Non-pigmented ciliary epithelial cell (primary cell): ENCODE results near the gene OPCML.
A peak's percentile ranks its signal among the peaks of the same experiment; 100 is the strongest.

Experiments used
- DNase-seq: peaks from one replicate; pipeline ENCODE4 v3.0.0-alpha.2; 2010; ENCODE audit warnings: low read depth

The OPCML gene

DNA sequence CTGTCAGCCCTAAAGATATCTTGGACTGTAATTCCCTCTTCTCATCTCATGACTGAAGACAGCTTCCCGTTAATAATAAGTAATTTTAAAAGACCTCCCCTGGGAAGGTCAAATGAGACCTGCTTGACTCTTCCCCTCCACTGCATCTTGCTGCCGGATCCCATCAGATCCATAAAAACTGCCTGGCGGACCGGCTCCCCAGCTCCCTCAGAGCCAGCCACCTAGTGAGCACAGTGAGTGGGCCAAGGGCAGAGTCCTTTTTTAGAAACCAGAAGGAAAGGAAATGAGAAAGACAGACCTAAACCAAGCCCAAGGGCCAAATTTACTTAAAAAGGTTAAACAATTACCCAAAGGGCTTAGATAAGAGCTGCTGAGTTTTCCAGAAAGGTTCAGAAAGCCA lies 595.3 kb downstream of the OPCML start:
- DNase-seq = no peak

DNA sequence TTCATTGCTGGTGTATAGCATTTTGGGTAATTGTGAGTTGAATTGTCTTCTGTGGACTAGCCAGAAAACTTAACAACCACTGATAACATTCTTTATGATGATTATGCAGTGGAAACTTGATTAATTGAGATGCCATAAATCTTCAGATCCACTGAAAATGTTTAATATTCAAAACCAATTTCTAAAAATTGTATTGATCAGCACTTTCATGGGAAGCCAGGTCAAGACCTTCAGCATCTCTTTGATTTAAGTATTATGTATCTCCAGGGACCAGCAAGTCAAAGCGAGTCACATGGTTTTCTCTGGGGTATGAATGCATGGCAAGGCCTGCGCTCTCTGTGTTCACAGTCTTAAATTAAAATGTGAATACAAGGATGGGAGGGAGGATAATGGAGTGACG lies 596.9 kb downstream of the OPCML start:
- no peak for DNase-seq

DNA sequence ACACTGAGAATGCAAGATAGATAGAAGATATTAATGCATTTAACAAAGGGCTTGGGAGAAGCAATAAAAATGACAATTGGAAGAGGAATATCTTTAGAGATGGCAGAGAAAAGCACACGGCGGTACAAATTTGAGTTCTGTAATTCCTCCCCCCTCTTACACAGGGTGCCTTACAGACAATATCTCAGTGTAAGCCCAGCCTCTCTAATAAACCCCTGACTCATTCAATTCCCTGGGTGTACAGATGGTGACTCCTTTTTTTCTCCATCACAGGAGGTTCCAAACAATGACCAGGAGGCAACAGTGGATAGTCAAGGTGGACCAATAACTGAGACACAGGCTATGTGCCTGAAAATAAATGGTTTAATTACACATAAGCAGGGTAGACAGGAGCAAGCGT lies 598.6 kb downstream of the OPCML start:
- DNase-seq = no peak

DNA sequence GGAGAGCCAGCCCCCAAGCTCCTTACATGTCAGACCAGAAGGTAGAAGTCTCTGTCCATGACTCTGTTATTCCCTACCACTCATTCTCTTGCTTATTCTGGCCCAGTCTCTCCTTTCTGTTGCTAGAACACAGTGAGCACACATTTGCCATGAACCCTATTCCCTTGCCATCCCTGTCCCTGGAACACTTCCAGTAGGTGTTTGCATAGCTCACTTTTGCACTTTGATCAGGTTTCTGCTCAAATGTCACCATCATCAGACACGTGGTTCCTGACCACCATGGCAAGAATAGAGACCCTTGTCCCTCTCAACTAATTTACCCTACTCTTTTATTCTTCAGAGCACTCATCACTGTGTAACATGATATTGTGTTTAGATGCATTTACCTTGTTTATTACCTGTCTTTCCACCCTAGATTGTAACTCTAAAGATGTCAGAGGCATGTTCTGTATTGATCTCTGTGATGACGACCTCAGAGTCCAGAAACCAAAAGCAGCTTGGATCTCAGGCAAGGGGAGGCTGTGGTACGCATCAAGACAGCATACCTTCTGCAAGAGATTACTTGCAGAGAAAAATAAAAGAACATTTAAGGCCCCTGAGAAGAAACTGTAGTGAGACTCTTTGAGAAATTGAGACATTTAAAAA lies 606.4 kb downstream of the OPCML start:
- no peak for DNase-seq

DNA sequence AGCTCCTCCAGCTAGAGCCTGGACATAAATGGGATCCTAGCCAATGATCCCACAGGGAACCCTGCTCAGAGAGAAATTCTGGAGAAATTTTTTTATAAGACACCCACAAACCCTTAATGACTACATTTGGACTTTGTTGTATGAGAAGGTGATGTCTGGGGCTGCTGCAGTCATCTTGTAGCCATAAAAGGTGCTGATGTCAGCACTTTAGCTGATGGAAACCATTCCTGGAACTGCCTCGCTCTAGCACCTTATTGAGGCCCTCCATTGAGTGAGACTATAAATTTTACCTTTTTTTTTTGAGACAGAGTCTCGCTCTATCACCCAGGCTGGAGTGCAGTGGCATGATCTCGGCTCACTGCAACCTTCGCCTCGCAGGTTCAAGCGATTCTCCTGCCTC lies 610.7 kb downstream of the OPCML start:
- no peak for DNase-seq

DNA sequence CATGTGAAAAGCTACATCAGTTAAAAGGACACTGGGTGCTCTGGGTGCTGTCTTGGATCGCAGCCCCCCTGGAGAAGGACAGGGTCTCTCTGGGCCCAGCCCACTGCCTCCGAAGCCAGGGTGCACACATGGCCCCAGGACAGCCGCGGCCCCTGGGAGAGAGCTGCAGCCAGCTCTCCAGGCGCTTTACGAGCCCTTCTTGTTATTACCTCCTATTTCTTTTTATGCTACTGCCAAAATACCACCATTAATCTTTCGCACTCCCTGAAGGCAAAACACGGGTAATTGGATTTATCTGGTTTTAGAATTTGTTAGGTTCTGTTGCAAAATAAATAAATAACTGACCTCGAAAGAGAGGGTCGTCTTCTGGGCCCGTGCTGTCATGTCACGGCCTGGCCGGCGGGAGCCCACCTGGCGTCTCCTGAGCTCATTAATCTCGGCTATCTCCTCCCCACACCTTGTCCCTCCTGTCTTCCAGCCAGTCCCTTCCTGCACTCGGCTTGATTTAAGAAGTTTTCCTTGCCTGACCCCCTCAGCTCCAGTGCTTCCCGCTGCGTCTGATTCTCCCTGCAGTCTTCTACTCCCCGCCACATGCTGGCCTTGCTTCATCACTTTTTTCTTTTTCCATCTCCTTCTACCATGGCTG lies 611.7 kb downstream of the OPCML start:
- no peak for DNase-seq

DNA sequence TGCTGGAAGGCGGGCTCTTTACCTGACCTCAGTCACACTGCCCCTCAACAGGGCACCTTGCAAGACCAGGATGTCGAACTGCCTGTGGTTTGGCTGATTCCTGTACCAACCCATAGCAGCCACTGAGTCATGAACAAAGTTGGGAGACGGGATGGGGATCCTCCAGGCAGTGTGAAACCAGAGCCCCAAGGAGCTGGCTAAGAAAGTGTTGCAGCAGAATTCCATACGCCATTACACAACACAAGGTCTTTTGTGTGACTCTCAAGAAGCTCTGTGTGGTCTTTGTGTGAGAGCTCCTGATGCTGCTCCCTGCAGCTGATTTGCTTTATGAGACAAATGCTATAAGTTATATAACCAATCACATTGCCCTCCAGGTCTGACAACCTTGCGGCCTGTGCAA lies 617.7 kb downstream of the OPCML start:
- no peak for DNase-seq

DNA sequence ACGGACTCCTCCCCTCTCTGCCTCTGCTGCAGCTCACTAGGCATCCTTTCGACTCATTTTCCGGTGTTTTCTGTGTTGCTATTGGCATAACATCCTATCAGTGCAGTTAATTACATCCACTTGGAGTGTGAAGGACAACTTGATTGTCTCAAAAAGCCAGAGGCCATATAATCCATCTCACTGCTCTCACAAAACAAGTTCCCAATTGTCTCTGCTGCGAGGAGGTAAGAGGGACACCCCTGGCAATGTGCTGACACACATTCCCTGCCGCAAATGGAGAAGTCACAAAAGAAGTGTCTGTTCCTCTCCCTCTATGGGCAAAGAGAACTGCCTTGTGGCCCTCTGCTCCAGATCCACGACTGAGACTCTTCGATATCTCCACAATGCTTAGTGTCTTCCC lies 618.4 kb downstream of the OPCML start:
- DNase-seq = no peak

DNA sequence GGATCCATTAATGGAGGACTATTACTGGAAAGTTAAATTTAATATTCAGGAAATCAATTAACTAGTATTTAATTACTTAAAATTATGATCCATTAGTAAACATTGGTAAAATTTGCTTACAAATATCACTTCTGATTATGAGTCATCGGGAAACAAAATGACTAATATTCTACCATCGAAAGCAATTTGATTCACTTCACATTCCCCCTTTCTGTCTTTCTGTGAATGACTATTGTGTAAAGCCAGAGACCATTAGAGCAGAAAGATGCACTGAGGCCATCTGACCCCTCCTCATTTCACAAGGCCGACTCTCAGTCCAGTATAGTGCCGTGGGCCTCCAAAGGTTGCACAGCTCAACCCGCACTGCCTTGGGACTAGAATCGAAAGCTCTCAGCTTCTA lies 619.0 kb downstream of the OPCML start:
- no peak for DNase-seq

DNA sequence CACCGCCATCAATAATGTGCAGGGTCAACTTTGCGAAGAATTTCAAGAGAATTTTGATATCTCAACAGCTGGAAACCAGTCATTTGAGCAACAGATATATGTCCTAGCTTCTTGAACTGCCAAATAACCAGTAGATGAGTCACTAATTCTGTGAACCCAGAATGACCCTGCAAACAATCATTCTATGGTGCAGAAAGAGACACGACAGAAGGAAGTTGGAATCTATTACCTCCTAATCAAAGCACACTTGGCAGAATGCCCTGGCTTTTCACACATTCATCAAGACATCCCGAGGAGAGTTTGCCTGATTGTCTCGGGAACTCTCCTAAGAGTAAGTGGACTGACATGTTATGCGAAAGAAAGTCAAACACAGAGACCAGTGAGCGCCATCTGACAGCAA lies 621.1 kb downstream of the OPCML start:
- peak; percentile 70 for DNase-seq

DNA sequence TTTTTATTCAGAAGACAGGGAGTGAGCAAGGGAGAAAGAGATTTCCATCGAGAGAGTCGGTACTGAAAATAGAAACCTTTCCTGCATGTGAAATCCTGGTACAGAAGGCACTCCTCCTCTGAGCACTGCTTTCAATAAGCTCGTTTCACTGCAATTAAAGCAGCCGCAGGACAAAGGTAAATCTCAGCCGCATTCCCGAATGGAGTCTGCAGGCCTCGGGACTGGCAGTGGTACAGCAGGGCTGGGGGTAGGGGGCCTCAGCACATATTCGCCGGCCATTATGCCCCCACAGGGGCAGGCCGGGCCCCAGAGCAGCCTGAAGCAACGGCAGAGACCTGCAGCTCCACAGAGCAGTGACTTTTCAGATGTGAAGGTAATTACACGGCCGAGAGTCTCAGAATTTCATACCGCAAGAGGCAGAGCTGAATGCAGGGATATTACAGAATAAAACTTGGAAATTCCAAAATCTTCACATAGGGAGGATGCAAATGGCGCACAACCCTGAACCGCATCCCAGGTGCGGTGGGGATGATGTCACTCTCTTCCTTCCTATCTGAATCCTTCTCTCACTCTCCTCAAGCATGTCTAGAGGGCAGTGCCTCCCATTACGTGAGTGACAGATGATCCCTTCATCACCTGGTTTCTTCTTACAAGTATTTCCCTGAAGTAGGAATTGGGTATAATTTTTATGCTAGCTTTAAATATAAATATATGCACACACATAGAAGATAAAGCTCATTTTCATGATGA lies 622.1 kb downstream of the OPCML start:
- DNase-seq = no peak

DNA sequence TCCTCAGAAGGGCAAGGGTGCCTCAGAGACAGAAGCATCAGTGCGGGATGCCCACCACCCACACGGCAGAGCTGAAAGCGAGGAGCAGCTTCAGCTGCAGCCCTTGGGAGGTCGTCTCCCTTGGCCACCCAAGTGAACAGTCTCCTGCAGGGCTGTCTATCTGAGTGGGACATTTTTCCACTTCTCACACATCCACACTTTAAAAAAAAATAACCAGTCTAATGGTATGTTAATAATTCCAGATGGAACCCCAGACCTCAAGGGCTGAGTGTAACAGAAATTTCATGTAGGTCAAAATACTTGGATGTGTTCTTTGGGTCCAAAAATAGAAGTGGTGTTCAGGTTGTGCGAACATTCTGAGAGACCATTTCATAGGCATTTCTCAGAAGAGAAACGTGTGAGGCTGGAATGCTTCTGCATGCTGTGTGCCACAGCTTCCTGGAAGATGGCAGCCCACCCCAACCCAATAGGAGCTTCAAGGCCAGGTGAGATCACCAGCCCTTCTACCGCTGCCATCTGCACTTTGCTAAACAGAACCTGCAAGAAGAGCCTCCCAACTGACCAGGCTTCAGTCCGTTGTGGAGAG lies 623.2 kb downstream of the OPCML start:
- DNase-seq = no peak

DNA sequence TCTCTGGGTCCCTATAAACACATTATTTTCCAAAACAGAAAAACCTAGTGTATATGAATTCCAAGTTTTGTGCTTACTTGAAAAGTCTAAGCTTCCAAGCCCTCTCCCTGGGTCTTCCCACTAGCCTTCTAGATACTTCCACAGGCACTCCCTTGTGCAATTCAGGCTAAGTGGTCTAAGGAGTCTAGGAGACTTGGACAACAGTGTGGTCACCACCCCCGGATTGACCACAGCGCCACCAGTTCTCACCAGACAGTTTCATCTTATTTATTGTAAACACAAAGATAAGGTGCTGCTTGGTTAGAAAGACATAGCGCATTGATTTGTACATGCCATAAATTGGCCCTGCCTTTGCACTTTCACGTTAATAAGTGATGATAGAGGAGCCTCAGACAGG lies 623.9 kb downstream of the OPCML start:
- no peak for DNase-seq

DNA sequence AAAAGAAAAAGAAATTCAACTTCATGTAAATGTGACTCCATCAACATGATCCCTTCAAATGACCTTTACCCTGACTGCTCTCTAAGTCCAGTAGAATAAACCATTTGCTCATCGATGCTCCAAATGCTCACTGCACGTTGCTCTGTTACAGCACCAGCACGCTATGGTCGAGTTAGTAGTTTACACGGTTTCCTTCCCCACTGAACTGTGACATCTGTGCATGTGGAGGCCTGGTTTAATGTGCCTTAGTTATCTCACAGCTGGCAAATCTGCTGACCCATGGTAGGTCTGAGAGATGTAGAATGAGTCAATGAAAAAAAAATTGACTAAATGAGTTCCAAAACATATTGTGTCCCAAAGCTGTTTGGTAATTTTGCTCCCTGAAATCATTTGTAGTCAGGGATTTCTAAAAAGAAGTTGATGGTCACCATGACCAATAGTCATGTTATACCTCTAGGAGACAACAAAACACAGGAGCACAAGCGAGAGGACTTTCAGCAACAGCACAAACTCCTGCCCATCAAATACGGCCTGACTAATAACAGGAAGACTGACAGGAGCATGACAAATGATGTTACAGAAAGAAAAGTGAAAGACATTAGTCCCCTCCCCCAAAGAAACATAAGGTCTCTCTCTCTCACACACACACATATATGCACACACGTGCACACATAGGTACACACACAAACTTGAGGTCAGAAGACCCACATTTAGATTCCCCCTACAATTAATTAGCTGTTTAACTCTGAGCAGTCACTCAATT lies 624.5 kb downstream of the OPCML start:
- no peak for DNase-seq

DNA sequence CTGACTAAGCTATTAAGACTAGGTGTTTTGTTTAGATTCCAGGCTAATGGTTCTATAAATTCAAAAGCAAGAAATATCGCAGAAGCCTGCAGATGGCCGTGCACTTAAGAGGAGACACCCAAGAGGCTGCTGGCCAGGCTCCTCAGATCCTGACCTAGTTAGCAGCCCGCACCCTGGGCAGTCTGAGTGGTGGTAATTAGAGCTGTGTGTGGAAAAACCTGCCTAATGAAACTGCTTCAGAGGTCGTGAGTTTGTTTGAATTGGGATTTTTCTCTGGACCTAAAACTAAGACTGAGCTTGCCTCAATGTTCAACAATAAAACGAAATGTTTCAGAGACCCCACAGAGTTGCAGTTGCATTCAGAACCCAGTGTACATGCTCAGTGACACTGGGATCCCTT lies 627.7 kb downstream of the OPCML start:
- no peak for DNase-seq

DNA sequence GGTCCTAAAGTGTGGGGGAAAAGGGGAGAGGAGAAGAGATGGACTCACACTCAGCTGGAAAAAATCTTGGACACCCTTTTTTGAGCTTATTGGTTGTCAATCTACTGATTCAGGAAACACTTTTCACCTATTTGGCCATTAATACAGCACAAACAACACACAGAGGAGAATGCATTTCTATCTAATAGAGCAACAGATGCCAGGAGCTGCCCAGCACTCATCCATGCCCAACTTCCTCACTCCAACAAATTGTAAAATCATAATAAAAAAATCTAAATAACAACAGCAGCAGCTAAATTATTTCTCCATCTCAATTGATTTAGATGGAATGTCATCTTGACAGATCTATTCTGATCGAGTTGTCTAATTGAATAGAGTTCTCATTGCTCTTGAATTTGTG lies 628.2 kb downstream of the OPCML start:
- no peak for DNase-seq

DNA sequence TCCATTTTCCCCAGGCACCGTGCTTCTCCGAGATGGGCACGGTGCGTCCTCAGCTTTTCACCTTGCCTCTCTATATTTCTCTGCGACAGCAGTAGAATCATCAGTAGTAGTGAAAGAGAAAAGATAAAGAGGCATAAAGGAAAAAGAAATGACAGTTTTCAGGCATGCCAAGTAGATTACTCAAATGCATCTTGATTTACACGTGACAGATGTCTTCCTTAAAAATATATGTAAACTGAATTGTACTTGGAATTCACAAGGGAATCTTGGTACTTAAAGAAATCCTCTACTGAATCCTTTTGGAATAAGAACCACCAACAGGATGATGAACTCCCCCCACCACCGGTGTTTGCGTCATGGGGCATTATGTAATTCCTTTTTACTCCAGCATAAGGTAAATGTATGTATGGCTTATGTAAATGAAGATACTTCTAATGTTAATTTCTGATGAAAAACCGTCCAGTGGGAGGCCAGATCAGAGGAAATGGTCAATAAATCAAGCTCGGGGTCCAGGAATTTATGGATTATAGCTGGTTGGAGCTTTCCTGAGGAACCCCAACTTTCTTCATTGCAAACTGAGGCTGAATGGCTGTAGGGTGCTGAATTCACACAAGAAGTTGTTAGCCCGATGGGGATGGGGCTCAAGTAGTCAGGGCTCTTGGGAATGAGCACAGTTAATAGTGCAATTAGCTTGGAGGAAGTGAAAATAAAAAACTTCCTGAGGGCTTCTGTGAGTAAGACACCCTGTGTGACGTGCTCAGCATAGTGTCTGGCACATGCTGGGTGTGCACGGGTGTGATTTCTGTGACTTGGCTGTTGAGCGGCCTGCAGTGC lies 630.4 kb downstream of the OPCML start:
- no peak for DNase-seq

DNA sequence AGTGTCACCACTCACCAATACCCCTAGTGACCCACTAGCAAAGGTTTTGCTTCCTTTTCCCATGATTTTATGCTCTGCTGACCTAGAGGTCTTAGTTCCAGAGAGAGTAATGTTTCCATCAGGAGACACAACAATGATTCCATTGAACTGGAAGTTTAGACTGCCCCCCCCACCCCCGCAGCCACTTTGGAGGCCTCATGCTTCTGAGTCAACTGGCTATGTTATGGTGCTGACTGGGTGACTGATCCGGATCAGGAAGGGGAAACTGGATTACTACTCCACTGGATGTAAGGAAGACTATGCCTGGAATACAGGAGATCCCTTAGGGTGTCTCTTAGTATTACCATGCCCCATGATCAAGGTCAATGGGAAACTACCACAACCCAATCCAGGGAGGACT lies 633.6 kb downstream of the OPCML start:
- DNase-seq = no peak

DNA sequence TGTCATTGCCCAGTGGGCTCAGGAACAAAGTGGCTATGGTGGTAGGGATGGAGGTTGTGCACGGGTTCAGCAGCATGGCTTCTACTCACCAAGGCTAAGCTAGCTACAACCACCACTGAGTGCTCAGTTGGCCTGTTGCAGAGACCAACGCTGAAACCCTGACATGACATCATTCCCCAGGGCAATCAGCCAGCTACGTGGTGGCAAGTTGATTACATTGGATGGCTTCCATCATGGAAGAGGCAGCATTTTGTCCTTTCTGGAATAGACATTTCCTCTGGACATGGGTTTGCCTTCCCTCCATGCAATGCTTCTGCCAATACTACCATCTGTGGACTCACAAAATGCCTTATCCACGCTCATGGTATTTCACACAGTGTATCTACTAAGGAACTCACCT lies 634.3 kb downstream of the OPCML start:
- no peak for DNase-seq

DNA sequence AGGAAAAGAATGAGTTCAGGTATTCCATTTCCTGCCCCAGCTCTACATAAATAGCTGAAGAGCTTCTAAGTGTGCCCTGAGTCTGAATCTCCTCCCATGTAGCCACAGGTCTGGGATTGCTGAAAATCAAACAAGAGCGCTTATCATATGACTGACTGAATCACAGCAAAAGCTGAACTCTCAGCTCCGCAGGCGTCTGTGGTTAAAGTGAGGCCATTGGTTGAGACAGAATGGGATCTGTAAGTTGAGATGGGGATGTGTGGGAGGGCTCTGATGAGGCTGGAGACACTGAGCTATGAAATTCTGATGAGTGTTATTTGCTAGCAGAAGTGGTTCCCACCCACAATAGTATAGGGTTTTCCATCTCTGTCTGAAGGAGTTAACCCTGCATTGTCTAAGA lies 637.0 kb downstream of the OPCML start:
- DNase-seq = peak; percentile 94

DNA sequence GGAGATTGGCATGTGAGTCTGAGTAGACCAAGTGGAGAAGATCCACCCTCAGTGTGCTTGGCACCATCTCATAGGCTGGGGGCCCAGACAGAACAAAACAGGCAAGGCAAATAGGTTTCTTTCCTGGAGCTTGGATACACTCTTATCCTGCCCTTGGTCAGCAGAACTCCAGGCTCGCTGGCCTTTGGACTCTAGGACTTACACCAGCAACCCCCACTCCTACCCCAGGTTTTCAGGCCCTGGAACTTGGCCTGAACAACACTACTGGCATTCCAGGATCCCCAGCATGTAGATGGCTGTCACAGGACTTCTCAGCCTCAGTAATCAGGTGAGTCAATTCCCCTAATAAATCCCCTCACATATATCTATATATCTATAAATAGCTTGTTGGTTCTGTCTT lies 637.7 kb downstream of the OPCML start:
- DNase-seq = no peak

DNA sequence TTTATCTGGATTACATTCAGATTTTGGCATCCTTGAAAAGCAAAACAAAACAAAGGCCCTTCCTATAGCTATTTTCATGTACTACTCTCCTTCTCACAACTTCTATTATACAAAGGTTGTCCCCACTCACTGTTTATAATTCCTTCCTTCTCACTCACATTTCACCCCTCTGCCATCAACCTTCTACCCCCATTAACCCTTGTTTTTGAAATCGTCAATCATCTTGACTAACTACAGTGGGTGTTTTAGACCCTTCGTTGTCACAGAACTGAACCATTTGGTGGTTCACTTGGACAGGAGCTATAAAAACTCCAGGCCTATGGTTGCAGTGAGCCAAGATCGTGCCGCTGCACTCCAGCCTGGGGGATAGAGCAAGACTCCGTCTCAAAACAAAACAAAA lies 639.4 kb downstream of the OPCML start:
- no peak for DNase-seq
